Measurements from ENCODE around the gene PLEKHA6.

PLEKHA6 gene

DNA sequence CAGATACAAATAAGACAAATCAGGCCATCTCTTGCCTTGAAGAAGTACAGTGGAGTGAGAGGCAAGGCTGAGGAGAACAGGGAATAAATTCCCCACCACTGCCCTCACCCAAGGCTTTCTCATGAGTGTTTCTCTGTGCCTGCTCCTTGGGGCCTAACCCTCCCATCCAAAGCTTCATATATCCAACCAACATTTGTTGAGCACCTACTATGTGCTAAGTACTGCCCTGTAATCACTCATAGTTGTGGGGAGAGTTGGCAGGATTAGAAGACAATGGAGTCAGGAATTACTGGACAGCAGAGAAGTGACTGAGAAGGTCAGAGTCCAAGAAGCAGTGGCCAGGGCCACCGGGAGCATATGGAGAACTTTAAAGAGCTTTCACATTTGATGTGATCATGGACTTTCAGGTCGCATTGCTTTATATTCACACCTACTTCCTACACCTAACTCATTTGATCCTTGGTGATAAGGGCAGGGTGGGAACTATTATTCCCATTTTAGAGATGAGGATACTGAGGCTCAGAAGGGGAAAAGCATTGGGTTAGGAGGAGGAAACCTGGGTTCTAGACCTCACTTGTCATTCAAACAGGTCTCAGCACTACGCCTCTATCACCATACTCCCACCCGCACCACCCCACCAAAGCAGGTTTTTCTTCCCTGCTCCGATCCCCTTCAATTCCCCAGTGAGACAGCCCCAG is 6.4 kb downstream of the PLEKHA6 start:
- DNase-seq: no peak

DNA sequence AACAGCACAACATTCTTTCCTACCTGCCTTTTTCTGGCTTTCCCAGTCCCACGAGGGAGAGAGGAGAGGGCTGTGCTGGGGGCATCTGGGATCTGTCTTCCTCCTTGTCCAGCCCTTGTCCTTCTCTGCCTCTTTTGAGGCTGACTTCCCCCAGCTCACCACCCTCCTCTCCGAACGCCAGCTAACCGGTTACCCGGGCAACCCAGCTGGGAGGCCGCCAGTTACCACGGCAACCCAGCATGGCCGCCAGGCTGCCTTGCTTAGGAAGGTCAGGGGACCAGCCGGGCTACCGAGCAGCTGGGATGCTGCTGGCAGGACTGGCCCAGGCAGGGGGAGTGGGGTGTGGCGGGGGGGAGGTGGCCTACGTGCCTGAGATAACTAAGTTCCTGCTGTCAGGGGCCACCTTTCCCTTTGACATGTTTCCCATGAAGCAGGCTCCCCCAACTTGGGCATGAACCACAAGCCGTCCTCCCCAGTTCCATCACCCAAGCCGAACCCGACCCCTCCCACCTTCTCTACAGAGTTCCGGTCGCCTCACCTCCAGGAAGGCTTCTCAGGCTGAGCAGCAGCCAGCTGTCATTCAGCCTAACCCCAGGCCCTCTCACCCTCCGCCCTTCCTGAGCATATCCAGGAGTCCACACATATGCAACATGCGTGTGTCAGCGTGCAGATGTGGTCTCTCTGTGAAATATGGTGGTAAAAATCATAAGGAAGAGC is 8.7 kb downstream of the PLEKHA6 start:
- DNase-seq: peak; percentile 89

DNA sequence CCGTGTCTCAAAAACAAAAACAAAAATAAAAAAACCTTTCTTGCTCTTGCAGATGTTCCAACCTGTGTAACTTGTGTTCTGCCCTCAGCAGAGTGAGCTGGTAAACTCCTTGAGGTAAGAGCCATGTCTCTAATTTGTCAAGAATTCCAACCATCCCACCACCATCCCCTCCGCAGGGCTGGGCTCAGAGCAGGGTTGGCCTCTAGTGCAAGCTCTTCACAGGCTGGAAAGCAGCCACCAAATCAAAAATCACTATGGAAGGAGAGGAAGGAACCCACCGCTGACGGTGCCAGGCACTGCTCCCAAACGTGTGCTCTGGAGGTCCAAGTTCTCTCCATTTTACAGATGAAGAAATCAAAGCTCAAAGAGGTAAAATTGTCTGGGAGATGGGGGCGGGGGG is 9.4 kb downstream of the PLEKHA6 start:
- DNase-seq: no peak

DNA sequence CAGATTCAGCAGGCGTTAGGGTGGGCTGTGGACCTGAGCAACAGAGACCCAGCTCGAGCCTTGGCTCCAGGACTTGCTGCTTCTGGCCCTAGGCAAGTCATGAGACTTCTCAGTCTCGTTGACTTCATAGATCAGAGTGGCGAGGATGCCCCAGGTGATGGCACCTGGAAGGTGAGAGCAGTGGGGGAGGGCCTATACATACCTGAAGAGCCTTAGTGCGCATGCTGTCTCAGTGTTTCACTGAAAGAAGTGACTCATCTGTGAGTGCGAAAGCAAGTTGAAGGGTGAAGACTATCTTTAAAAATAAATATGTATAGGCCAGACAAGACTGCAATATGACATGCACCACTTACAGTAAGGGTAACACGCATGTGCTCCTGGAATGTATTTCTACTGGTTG is 10.1 kb downstream of the PLEKHA6 start:
- no peak for DNase-seq

DNA sequence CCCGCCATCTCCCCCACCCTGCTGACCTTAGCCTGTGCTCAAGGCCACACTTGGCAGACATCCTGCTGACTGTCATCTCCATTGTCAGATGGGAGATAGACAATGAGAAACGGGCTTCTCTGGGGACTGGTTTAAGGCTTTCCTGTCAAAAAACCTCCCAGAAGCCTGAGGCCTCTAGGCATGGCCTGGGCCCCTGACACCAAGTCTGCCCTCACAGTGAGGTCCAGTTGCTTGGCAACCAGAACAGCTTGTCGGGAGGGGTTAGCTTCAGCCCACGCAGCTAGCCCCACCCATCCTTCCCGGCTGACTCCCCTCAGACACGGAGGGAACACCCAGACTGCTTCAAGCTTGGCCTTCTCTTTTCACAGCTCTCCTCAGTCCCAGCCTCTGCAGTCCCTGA is 11.0 kb downstream of the PLEKHA6 start:
- peak; percentile 85 for DNase-seq

DNA sequence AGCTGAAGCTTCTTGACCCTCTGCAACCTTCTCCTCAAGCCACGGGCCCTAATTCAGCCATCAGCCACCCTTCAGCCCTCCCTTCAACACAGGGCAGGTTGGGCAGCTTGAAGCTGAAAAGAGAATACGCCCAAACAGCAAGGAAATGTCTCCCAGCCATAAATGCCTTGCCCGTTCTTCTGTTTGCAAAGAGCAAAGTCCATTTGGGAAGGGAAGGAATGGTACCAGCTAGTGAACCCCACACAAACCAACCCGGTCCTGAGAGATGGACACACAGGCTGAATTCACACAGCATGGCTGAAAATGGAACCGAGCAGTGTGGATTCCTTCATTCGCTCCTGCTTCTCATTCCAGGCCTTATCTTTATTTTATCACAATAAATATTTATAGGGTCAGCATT is 11.5 kb downstream of the PLEKHA6 start:
- DNase-seq: no peak

DNA sequence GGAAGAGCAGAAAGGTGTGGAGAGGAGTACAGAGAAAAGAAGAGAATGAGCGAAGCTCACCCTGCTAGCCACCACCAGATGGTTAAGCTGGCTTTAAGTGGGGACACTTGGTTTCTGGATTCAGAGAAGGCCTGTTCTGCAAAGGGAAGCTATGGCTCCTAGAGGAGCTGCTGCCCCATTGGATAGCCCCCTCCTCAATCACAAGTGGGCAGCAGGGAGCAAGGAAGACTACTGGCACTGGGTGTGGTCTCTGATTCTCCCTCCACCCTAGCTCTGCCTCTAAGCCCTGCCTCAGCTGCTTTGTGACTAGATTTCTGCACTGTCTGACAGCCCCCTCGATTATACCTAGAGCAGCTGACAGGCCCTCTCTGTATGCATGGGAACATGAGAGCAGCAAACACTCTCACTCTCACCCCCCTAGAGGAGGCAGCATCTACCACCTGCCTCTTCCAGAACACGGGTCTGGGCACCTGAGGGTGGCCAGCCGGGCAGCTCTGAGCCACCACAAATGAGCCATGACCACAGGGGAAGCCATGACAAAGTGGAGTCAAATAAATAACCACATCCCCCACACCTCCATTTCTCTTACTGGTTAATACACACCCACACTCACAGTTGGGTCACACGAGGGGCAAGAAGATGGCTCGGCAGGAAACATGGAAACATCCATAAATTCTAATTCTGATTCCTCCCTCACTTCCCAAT is 13.6 kb downstream of the PLEKHA6 start:
- DNase-seq: no peak

DNA sequence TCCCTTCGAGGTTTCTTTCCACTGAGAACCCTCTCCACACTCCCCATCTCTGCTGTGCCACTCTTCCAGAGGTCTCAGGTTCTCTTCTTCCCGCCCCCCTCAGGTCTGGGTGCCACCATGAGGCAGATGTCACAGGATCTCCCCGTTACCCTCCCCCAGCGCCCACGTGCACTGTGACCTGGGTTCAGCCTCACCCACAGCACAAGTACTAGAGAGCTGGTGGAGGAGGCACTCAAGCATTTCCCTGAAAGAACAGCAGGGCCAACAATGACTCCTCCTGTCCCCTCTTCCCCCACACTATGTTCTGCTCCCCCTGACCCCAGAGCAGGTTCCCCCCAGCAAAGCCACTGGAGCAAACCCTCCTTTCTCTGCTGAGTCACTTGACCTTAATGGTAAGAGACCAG is 14.3 kb downstream of the PLEKHA6 start:
- DNase-seq: no peak

DNA sequence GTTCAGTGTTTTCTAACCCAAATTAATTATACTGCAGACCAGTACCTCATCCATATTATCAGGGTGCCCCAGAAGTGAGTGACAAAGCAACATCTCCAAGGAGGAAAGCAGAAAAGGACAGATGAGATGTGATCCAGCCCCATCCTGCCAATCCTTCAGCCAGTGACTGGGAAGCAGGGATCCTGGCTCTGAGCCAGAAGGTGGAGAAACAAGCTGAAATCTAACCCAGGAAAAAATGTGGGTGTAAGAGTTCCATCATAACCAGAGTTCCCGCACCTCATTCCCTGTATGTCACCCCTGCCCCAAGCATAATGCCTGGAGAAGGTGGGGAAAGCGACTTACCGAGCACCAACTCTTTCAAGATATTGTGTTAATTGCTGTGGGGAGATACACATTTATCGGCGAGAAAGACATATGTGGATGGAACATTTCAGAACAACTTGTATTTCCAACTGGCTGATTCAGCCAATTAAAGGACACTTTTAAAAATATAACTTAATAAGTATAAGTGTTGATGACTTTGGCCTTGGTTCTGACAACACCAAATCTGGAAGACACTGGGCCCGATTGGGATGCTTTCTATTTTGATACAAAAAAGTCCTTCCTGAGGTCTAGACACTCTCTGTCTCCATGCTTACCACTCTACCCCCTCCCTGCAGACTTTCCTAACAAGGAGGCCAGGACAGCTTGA is 14.9 kb downstream of the PLEKHA6 start:
- no peak for DNase-seq

DNA sequence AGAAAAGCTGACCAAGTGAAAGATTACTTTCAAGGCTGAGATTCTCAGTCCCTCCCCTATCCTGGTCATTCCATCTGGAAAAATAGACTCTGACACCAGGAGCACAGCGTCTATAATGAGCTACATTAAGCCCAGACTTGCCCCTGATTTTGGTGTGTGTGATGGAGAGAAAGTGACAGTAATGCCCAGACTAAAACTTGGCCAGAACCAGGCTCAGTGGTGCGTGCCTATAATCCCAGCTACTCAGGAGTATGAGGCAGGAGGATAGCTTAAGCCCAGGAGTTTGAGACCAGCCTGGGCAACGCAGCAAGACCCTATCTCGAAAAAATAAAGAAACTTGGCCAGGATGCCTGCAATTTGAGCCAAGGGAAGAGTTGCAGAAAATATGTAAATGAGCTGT is 15.9 kb downstream of the PLEKHA6 start:
- no peak for DNase-seq

DNA sequence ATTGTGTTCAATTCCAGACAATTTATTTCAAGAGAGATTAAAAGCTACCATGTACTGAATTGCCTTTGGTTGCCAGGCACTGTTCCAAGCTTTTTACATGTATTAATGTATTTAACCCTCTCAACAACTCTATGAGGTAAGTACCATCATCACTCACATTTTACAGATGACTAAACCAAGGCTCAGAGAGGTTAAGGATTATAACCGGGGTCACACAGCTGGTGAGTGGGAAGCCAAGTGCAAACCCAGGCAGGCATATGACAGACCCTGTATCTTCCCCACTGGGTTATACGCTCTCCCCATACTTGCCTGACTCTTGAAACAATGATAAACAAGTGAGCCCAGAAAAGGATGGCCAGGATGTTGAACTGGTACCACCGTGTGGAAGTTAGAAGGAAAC is 16.5 kb downstream of the PLEKHA6 start:
- no peak for DNase-seq

DNA sequence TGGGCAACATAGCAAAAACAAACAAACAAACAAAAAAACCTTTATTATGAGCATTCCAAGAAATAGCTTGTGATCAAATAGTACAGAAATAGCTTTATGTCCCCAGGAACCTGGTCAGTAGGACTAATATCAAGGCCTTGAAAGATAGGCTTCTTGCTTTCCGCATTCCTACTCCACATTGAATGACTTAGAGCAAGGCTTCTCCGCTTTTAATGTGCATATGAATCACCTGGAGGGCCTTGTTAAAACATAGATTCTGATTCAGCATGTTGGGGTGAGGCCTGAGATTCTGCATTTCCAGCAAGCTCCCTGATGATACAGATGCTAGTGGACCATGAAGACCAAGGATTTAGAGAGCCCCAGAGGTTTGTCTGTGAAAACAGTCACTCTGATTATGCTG is 17.4 kb downstream of the PLEKHA6 start:
- no peak for DNase-seq

DNA sequence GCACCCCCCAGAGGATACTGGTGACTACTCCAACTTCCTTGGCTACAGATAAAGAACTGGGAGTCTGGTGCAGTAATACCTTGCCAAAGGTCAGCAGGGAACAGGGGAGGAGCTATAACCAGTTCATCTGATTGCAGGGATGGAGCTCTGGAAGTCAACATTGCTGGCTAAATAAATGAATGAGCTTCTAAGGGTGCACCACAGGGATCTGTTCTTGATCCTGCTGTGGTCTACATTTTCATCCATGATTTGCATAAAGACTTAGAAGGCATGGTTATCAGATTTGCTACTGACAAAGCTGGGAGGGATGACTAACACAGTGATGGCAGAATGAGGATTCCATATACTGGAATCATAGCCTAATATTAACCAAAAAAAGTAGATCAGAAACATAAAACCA is 18.3 kb downstream of the PLEKHA6 start:
- DNase-seq: no peak

DNA sequence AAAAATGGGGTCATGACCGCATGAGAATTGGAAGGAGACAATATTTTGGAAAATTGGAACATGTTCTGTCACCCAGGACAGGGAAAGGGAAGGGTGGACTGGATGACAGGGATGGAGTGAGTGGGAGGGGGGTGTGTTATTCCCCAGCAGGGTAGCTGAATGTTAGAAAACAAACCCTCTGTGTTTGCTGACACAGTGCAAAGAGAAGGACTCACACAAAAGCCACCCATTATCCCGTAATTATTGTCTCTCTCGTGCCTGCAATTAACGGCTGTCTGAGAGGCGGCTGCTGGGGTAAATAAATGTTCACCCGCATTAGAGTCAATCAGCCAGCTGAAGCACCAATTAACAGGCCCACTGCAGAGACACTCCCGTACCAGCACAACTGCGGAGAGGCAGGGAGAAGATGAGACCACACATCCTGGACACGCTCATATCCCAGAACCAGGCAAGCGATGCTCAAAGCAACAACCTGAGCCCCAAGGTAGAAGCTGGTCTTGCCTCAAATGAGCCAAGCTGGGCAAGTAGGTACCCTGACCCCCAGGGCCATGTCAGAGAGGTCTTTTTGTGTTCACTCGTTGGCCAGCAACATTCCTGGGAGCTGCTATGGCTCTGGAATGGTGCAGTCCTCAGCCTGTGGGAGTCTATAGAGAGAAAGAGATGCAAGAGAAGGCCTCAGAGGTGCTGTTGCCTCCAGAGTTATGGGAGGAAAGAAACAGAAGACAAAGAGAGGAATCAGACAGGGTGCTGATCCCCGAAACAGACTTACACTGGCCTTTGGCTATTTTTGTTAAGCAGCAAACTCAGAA is 19.4 kb downstream of the PLEKHA6 start:
- DNase-seq: no peak

DNA sequence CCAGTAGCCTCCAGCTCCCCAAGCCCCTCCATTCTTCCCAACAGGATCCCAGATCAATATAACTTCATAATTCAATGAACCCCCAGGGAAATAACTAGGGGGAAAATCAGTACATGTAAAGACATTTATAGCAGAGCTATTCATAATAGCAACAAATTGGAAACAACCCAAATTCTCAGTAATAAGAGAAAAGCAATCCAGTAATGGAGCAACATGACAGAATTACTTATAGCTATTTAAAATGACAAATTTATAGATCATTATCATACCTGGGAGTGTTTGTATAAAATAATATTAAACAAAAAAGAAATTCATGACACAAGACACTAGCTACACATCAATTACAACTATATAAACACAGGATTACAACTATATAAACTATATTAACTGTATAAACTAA is 20.2 kb downstream of the PLEKHA6 start:
- no peak for DNase-seq

DNA sequence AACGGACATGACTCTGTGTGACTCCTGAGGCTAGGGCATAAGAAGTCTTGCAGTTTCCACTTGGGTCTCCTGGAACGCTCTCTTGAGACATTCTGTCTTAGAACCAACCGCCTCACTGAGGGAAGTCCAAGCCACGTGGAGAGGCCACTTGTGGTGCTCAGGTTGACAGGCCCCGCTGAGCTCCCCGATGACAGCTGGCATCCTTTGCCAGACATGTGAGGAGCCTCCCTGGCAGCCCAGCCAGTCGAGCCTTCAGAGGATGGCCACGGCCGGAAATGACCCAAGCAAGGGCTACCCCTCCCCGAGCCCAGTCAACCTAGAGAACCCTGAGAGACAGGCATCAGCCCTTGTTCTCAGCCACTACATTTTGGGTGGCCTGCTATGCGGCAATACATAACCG is 20.7 kb downstream of the PLEKHA6 start:
- DNase-seq: no peak

DNA sequence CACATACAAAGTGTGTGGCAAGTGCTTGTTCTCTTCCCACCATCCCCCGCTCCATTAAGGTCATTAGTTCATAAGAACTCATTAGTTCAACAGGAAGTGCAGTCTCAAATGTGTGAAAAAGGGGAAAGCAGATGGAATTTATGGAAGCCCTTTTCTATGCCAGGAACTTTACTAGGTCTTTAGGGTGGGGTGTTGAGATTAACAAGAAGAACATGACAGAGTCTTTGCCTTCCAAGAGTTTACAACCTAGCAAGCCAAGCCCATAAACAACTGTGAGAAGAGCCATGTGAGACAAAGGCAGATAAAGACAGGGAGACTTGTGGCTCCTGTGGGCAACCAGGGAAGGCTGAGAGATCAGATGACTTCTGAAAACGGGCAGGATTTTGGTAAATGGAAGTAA is 21.4 kb downstream of the PLEKHA6 start:
- DNase-seq: no peak

DNA sequence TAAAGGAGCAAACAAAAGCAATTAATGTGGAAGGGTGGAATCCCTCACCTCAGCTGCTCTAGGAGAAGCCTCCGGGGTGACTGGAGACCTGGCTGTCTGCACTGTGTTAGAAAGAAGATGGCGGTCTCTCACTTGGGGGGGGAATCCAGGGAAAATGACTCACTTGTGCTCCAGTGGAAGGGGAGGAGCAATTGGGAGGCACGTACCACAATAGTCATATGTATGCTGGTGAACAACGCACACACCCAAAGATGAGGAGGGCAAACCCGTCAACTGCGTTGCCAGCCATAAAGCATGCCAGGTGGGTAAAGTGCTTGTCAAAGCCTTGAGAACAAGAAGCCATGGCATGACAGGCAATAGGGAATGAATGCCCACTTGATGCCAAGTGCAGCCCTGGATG is 22.1 kb downstream of the PLEKHA6 start:
- DNase-seq: no peak

DNA sequence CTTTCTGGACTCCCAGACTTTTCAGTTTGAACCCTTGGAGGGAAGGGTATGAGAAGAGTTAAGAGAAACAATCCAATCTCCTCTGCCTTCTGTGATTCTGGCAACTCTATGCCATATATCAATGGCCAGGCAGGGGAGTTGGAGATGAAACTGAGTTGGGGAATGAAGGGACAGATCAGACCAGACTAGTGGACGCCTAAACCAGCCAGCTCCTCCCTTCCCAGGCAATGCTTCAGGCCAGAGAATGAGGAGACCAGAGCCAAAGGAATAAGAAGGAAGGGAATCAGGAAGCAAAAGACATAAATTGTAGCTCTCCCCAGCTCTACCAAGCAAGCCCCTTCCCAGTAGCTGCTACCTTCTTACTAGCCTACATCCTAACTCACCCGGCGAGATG is 22.7 kb downstream of the PLEKHA6 start:
- DNase-seq: no peak

DNA sequence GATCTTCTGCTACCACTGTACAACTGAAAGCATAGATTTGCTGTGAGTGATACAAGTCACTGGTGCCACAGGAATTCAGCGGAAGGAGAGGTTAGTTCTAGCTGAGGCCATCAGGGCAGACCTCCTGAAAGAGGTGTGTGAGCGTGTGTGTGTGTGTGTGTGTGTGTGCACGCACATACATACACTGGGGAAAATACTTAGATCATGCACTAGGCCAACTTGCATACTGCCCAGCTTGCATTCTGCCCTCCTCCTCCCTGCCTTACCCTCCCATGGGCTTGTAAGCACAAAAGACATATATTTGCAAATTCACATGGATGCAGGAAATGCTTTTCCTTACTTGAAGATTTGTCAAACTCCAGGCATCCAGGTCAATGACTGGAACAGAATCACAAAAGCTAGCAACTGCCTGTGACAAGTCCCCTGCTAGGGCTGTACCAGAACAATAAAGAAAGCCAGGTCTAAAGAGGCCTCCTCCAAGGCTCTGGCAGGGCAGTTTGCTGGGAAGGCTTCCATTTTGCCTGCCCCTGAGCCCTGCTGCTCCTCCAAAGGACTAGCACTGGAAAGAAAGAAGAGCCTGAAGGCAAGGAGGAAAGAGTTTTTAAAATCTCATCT is 23.2 kb downstream of the PLEKHA6 start:
- no peak for DNase-seq

DNA sequence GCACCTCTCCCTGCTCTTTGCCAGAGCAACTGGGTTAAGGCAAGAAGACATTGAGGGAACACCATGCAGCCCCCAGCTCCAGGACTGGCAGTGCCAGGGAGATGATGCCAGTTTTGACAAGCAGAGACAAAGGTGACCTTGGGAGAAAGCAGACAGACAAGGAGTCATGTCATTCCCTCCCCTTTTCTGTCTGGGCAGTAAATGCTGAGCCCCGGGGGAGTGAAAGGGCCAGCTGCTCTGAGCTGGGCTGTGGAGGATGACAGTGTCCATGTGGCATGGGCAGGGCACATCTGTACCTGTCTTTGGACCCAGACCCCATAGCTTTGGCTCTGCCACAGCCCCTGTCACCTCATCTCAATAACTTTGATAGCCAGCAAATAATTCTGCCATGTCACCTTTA is 24.2 kb downstream of the PLEKHA6 start:
- no peak for DNase-seq

DNA sequence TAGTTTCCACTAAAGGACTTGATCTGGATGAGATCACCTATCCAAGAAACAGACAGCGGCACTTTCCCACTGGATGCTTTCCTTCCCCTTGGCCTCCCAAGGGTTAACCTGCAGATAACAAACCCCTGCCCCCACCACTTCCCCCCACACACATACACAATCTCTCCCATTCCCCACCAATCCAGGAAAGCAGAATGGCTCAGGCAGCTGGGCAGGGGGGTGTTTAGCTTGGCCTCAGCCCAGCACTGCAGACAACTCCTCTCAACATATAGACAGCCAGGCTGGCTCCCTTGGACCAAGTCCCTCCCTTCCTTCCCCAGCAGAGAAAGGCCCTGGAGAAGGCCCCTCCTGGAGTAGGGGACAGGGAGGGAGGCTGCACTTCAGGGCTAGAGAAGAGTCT is 24.6 kb downstream of the PLEKHA6 start:
- DNase-seq: no peak

Measured in left hindlimb (tissue), 1 donor.